ENCODE results near the gene GTF2A2. TPM values are rescaled to one million over a fixed set of nuclear protein-coding genes. Genes with fewer than 3 reads are reported as not detected.

The GTF2A2 gene
- total RNA-seq, 4 donors from 2014 or later = 7.7 to 26.5 (median 15.4) TPM

GRCh38 chr15:59632714-59633113 lies 24.6 kb downstream of the GTF2A2 start:
- Histone ChIP-seq H3K9me3 (no peaks in the 10 kb centered on the region), H3K27me3 (no peaks in the 10 kb centered on the region), H3K36me3 (peaks cover 5% of the 10 kb centered on the region), H3K27ac (no peak overlapping the region), H3K4me3 (no peak overlapping the region), H3K4me1 (no peaks in the 10 kb centered on the region)
- no peak for DNase-seq (ENCODE audit: low spot score in 2 of 2)
- TF ChIP-seq CTCF (IDR thresholded peaks at IDR 0.05) (no peak), EP300 (IDR thresholded peaks at IDR 0.05) (no peak), POLR2AphosphoS5 (IDR thresholded peaks at IDR 0.05) (no peak), POLR2A (IDR thresholded peaks at IDR 0.05) (no peak)
- WGBS = 64% methylated on average over 4 of the region's 4 CpGs

GRCh38 chr15:59622289-59622688 lies 35.0 kb downstream of the GTF2A2 start:
- Histone ChIP-seq H3K9me3 (no peaks in the 10 kb centered on the region), H3K4me3 (no peak overlapping the region), H3K36me3 (no peaks in the 10 kb centered on the region), H3K27me3 (peaks cover 5% of the 10 kb centered on the region), H3K27ac (no peak overlapping the region), H3K4me1 (no peaks in the 10 kb centered on the region)
- 30% methylated on average over 6 of the region's 6 CpGs for WGBS
- TF ChIP-seq POLR2AphosphoS5 (IDR thresholded peaks at IDR 0.05) = no peak
- TF ChIP-seq CTCF (IDR thresholded peaks at IDR 0.05) = no peak
- no peak for TF ChIP-seq EP300 (IDR thresholded peaks at IDR 0.05)
- TF ChIP-seq POLR2A (IDR thresholded peaks at IDR 0.05) = no peak
- DNase-seq (ENCODE audit: low spot score in 2 of 2) = no peak

GRCh38 chr15:59618406-59618805 lies 38.9 kb downstream of the GTF2A2 start:
- peaks cover 2% of the 10 kb centered on the region for H3K4me1 ChIP-seq
- peaks cover 9% of the 10 kb centered on the region for H3K27me3 ChIP-seq
- no peak overlapping the region for H3K4me3 ChIP-seq
- no peak for TF ChIP-seq POLR2AphosphoS5 (IDR thresholded peaks at IDR 0.05)
- TF ChIP-seq POLR2A (IDR thresholded peaks at IDR 0.05) = no peak
- no peak for TF ChIP-seq EP300 (IDR thresholded peaks at IDR 0.05)
- no peak for TF ChIP-seq CTCF (IDR thresholded peaks at IDR 0.05)
- H3K9me3 ChIP-seq = no peaks in the 10 kb centered on the region
- no peak for DNase-seq (ENCODE audit: low spot score in 2 of 2)
- H3K36me3 ChIP-seq = no peaks in the 10 kb centered on the region
- 71% methylated on average over 3 of the region's 4 CpGs for WGBS
- no peak overlapping the region for H3K27ac ChIP-seq

- H3K27ac ChIP-seq = no peak overlapping the region
- H3K27me3 ChIP-seq = peaks cover 9% of the 10 kb centered on the region
- TF ChIP-seq POLR2A (IDR thresholded peaks at IDR 0.05) = no peak
- no peak for TF ChIP-seq CTCF (IDR thresholded peaks at IDR 0.05)
- TF ChIP-seq POLR2AphosphoS5 (IDR thresholded peaks at IDR 0.05) = no peak
- TF ChIP-seq EP300 (IDR thresholded peaks at IDR 0.05) = no peak
- H3K4me1 ChIP-seq = peaks cover 2% of the 10 kb centered on the region
- H3K36me3 ChIP-seq = no peaks in the 10 kb centered on the region
- H3K9me3 ChIP-seq = no peaks in the 10 kb centered on the region
- no peak for DNase-seq (ENCODE audit: low spot score in 2 of 2)
- no peak overlapping the region for H3K4me3 ChIP-seq
- WGBS = 73% methylated on average over 3 of the region's 3 CpGs
Observed at GRCh38 chr15:59616379-59616778, 40.9 kb downstream of the GTF2A2 start.

GRCh38 chr15:59615661-59616060 lies 41.7 kb downstream of the GTF2A2 start:
- H3K36me3 ChIP-seq = no peaks in the 10 kb centered on the region
- WGBS = 95% methylated on average over 5 of the region's 5 CpGs
- peaks cover 2% of the 10 kb centered on the region for H3K4me1 ChIP-seq
- no peak overlapping the region for H3K27ac ChIP-seq
- H3K9me3 ChIP-seq = no peaks in the 10 kb centered on the region
- no peak for DNase-seq (ENCODE audit: low spot score in 2 of 2)
- TF ChIP-seq POLR2A (IDR thresholded peaks at IDR 0.05) = no peak
- TF ChIP-seq POLR2AphosphoS5 (IDR thresholded peaks at IDR 0.05) = no peak
- peaks cover 9% of the 10 kb centered on the region for H3K27me3 ChIP-seq
- H3K4me3 ChIP-seq = no peak overlapping the region

- Histone ChIP-seq H3K4me1 (peaks cover 2% of the 10 kb centered on the region), H3K27me3 (peaks cover 9% of the 10 kb centered on the region), H3K27ac (no peak overlapping the region), H3K4me3 (no peak overlapping the region), H3K36me3 (no peaks in the 10 kb centered on the region), H3K9me3 (no peaks in the 10 kb centered on the region)
- TF ChIP-seq CTCF (IDR thresholded peaks at IDR 0.05) = no peak
- no peak for TF ChIP-seq POLR2A (IDR thresholded peaks at IDR 0.05)
- TF ChIP-seq POLR2AphosphoS5 (IDR thresholded peaks at IDR 0.05) = no peak
- no peak for TF ChIP-seq EP300 (IDR thresholded peaks at IDR 0.05)
- WGBS = 87% methylated on average over 7 of the region's 7 CpGs
- DNase-seq (ENCODE audit: low spot score in 2 of 2) = no peak
Observed at GRCh38 chr15:59614153-59614552, 43.2 kb downstream of the GTF2A2 start.
